Nephron (organoid): Measurements from ENCODE around the gene PDE11A.

Source experiments
- H3K27ac Mint-ChIP-seq, 3 experiments: 2 replicates each; pipeline ENCODE4 v1.8.0; 2020; ENCODE audit warnings: mixed read lengths in 3 of 3, mild to moderate bottlenecking in 2 of 3, moderate library complexity in 1 of 3
- H3K27me3 Mint-ChIP-seq: 2 replicates; pipeline ENCODE4 v1.8.0; 2021; ENCODE audit warnings: low read depth, mild to moderate bottlenecking, moderate library complexity, mixed read lengths
- H3K36me3 Mint-ChIP-seq: 2 replicates; pipeline ENCODE4 v1.8.0; 2020; ENCODE audit warnings: low read depth, mixed read lengths
- H3K4me1 Mint-ChIP-seq: 2 replicates; pipeline ENCODE4 v1.8.0; 2020; ENCODE audit warnings: mixed read lengths
- H3K4me3 Mint-ChIP-seq, 3 experiments: 2 replicates each; pipeline ENCODE4 v1.8.0; 2020; ENCODE audit warnings: mild to moderate bottlenecking in 3 of 3, mixed read lengths in 3 of 3, moderate library complexity in 2 of 3
- H3K9me3 Mint-ChIP-seq: 2 replicates; pipeline ENCODE4 v1.8.0; 2020; ENCODE audit warnings: mixed read lengths
- TF ChIP-seq, protein P1 (sequence below), 3 experiments: fragments of 200-600 bp; sonication (generic); IDR thresholded peaks; one replicate each; pipeline ENCODE4 v1.5.0; 2021; ENCODE audit warnings: antibody characterized with exemption in 3 of 3; ENCODE audit not compliant: unreplicated experiment in 3 of 3

Gene PDE11A

GRCh38 chr2:177726931-177727348 lies 345.6 kb downstream of the PDE11A start:
- H3K36me3 Mint-ChIP-seq: no peaks in the 10 kb centered on the region
- peaks cover 80% of the 10 kb centered on the region for H3K4me1 Mint-ChIP-seq
- no peaks in the 10 kb centered on the region for H3K9me3 Mint-ChIP-seq

GRCh38 chr2:177724398-177725287 lies 347.9 kb downstream of the PDE11A start:
- H3K36me3 Mint-ChIP-seq: no peaks in the 10 kb centered on the region
- TF ChIP-seq, protein P1, sequence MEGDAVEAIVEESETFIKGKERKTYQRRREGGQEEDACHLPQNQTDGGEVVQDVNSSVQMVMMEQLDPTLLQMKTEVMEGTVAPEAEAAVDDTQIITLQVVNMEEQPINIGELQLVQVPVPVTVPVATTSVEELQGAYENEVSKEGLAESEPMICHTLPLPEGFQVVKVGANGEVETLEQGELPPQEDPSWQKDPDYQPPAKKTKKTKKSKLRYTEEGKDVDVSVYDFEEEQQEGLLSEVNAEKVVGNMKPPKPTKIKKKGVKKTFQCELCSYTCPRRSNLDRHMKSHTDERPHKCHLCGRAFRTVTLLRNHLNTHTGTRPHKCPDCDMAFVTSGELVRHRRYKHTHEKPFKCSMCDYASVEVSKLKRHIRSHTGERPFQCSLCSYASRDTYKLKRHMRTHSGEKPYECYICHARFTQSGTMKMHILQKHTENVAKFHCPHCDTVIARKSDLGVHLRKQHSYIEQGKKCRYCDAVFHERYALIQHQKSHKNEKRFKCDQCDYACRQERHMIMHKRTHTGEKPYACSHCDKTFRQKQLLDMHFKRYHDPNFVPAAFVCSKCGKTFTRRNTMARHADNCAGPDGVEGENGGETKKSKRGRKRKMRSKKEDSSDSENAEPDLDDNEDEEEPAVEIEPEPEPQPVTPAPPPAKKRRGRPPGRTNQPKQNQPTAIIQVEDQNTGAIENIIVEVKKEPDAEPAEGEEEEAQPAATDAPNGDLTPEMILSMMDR (IDR thresholded peaks at IDR 0.05; ENCODE audit: unreplicated experiment in 3 of 3): peak; percentile 94 to 97 (median 94)
- no peaks in the 10 kb centered on the region for H3K9me3 Mint-ChIP-seq
- H3K27ac Mint-ChIP-seq: peak overlapping the region; percentile 94 to 97 (median 96)
- H3K4me3 Mint-ChIP-seq: peak overlapping the region; percentile 10 to 52 (median 15)
- no peaks in the 10 kb centered on the region for H3K27me3 Mint-ChIP-seq
- peaks cover 64% of the 10 kb centered on the region for H3K4me1 Mint-ChIP-seq

More at GRCh38 chr2:177726931-177727348, 345.6 kb downstream of the PDE11A start:
- Mint-ChIP-seq H3K27ac (peak overlapping the region; percentile 92 to 96 (median 94)), H3K4me3 (peak overlapping the region in 1 of 3 experiments; percentile 41), H3K27me3 (no peaks in the 10 kb centered on the region)
- TF ChIP-seq, protein P1 (IDR thresholded peaks at IDR 0.05; ENCODE audit: unreplicated experiment in 3 of 3): no peak

GRCh38 chr2:177723235-177723634 lies 349.3 kb downstream of the PDE11A start:
- TF ChIP-seq, protein P1 (IDR thresholded peaks at IDR 0.05; ENCODE audit: unreplicated experiment in 3 of 3): no peak
- H3K4me1 Mint-ChIP-seq: peaks cover 51% of the 10 kb centered on the region
- H3K9me3 Mint-ChIP-seq: no peaks in the 10 kb centered on the region
- no peaks in the 10 kb centered on the region for H3K36me3 Mint-ChIP-seq
- H3K27ac Mint-ChIP-seq: peak overlapping the region; percentile 94 to 99 (median 98)
- H3K4me3 Mint-ChIP-seq: peak overlapping the region; percentile 5 to 47 (median 21)
- no peaks in the 10 kb centered on the region for H3K27me3 Mint-ChIP-seq

- Mint-ChIP-seq H3K27ac (peak overlapping the region; percentile 89 to 94 (median 91)), H3K4me3 (peak overlapping the region in 1 of 3 experiments; percentile 21), H3K4me1 (peaks cover 38% of the 10 kb centered on the region), H3K36me3 (no peaks in the 10 kb centered on the region), H3K9me3 (no peaks in the 10 kb centered on the region), H3K27me3 (no peaks in the 10 kb centered on the region)
- TF ChIP-seq, protein P1 (IDR thresholded peaks at IDR 0.05; ENCODE audit: unreplicated experiment in 3 of 3): no peak
Observed at GRCh38 chr2:177721818-177722567, 350.6 kb downstream of the PDE11A start.

DNA sequence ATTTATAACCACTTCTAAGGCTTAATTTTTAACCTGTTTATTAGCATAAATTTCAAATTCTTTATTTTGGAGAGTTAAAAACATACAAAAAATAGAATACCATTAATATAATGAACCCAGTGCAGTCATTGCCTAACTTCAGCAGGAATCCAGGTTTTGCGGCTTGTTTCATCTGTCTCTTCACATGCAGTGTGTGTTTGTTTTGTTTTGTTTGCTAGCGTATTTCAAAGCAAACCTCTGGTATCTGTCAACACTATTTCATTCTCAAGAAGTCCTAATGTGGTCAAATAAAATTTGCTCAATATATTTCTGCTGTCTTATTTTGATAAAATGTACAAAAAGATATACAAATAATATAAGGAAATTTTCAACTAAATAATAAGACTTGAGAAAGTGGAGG lies 351.5 kb downstream of the PDE11A start:
- peak overlapping the region in 2 of 3 experiments; percentile 85 to 94 for H3K27ac Mint-ChIP-seq
- H3K36me3 Mint-ChIP-seq: no peaks in the 10 kb centered on the region
- H3K4me3 Mint-ChIP-seq: no peak overlapping the region
- H3K27me3 Mint-ChIP-seq: no peaks in the 10 kb centered on the region
- H3K4me1 Mint-ChIP-seq: peaks cover 29% of the 10 kb centered on the region
- H3K9me3 Mint-ChIP-seq: no peaks in the 10 kb centered on the region
- TF ChIP-seq, protein P1 (IDR thresholded peaks at IDR 0.05; ENCODE audit: unreplicated experiment in 3 of 3): no peak
